NCI-H446 (cell line): ENCODE data around the gene RASSF7.

ENCODE experiments used
- DNase-seq, 2 experiments: peaks; one replicate each; lab custom pipeline; 2025; lab: John Stamatoyannopoulos, UW

The RASSF7 gene

GRCh38 chr11:610146-610801, 49.5 kb downstream of the RASSF7 start:
- DNase-seq: no peak

- DNase-seq: no peak
These were observed 50.5 kb downstream of the RASSF7 start for GRCh38 chr11:611001-611996.

- no peak for DNase-seq
These were observed 51.6 kb downstream of the RASSF7 start for GRCh38 chr11:612201-612960.

GRCh38 chr11:612961-613300, 52.2 kb downstream of the RASSF7 start:
- no peak for DNase-seq

GRCh38 chr11:613369-613968, 52.7 kb downstream of the RASSF7 start:
- no peak for DNase-seq
